HepG2 (cell line): Measurements from ENCODE around the gene SLC39A1. TPM values are rescaled to one million over a fixed set of nuclear protein-coding genes. Genes with fewer than 3 reads are reported as not detected.
A peak's percentile ranks its signal among the peaks of the same experiment; 100 is the strongest.

ENCODE experiments used
- HDAC1 ChIP-seq: sonication (generic); formaldehyde crosslinking; IDR thresholded peaks from 2 replicates; pipeline ENCODE4 v1.5.1; 2020; ENCODE audit warnings: mild to moderate bottlenecking, missing genetic modification reagents
- MAF1 ChIP-seq: sonication (generic); formaldehyde crosslinking; IDR thresholded peaks from 2 replicates; pipeline ENCODE4 v1.5.0; 2020; ENCODE audit warnings: missing genetic modification reagents, borderline replicate concordance
- MED13 ChIP-seq: sonication (generic); formaldehyde crosslinking; IDR thresholded peaks from 2 replicates; pipeline ENCODE4 v1.5.0; 2020; ENCODE audit warnings: missing genetic modification reagents
- POLR2A ChIP-seq, 2 experiments: IDR thresholded peaks; 2 replicates each; pipeline ENCODE4 v1.6.1; 2011; ENCODE audit warnings: low read depth in 2 of 2, low read length in 2 of 2, mild to moderate bottlenecking in 1 of 2, moderate library complexity in 1 of 2; ENCODE audit not compliant: insufficient read depth in 1 of 2
- SMARCC2 ChIP-seq: fragments of 450-650 bp; IDR thresholded peaks from 2 replicates; pipeline ENCODE4 v1.6.1; 2017; ENCODE audit warnings: antibody characterized with exemption, mild to moderate bottlenecking
- SRSF4 ChIP-seq: fragments of 200-400 bp; formaldehyde crosslinking; IDR thresholded peaks from one replicate; pipeline ENCODE4 v1.6.1; 2018; ENCODE audit warnings: mild to moderate bottlenecking, low read depth, low read length, moderate library complexity; ENCODE audit not compliant: poor library complexity, severe bottlenecking
- TAF1 ChIP-seq: sonication (generic); formaldehyde crosslinking; IDR thresholded peaks from 2 replicates; pipeline ENCODE4 v1.4.0; 2020; ENCODE audit warnings: missing genetic modification reagents
- THAP11 ChIP-seq: IDR thresholded peaks from 2 replicates; pipeline ENCODE4 v1.6.1; 2016; ENCODE audit warnings: missing biosample characterization, missing genetic modification reagents
- ZFYVE20 ChIP-seq: sonication (generic); formaldehyde crosslinking; IDR thresholded peaks from 2 replicates; pipeline ENCODE4 v1.8.0; 2023; ENCODE audit warnings: low read depth, mild to moderate bottlenecking, moderate library complexity, missing genetic modification reagents, borderline replicate concordance
- ZNF354B ChIP-seq: sonication (generic); formaldehyde crosslinking; IDR thresholded peaks from 2 replicates; pipeline ENCODE4 v1.8.0; 2022; ENCODE audit warnings: mild to moderate bottlenecking, missing genetic modification reagents
- ZNF563 ChIP-seq: sonication (generic); formaldehyde crosslinking; IDR thresholded peaks from 2 replicates; pipeline ENCODE4 v1.8.0; 2022; ENCODE audit warnings: mild to moderate bottlenecking, moderate library complexity, missing genetic modification reagents
- ZNF570 ChIP-seq: sonication (generic); formaldehyde crosslinking; IDR thresholded peaks from 2 replicates; pipeline ENCODE4 v1.4.0; 2020; ENCODE audit warnings: mild to moderate bottlenecking, missing genetic modification reagents, borderline replicate concordance
- ZNF660 ChIP-seq: sonication (generic); formaldehyde crosslinking; IDR thresholded peaks from 2 replicates; pipeline ENCODE4 v1.5.1; 2020; ENCODE audit warnings: mild to moderate bottlenecking, low read depth, missing genetic modification reagents, borderline replicate concordance
- polyA plus RNA-seq, 8 experiments: library from polyadenylated mRNA; depleted of rRNA in 3 of 8; stranded (reverse) in 7 of 8; unstranded in 1 of 8; fragments of >200 nt; fragmentation: Illumina TruSeq in 4 of 8; extraction: Trizol in 4 of 8; gene quantifications; 2 replicates each; pipeline versions ENCODE4 v1.2.1 to v1.2.3, GENCODE V29; 2011 to 2016; ENCODE audit warnings: low read depth in 4 of 8, missing spikeins in 1 of 8, mixed read lengths in 1 of 8; ENCODE audit not compliant: insufficient read depth in 1 of 8
- total RNA-seq, 5 experiments: library from RNA; depleted of rRNA; stranded (reverse); fragments of >200 nt; fragmentation: Illumina TruSeq; extraction: Trizol; gene quantifications; 2 replicates each; pipeline ENCODE4 v1.2.3, GENCODE V29; 2016; ENCODE audit warnings: low read depth in 1 of 5
- TF ChIP-seq, protein P1 (sequence below): sonication (generic); formaldehyde crosslinking; IDR thresholded peaks from 2 replicates; pipeline ENCODE4 v1.8.1; 2023; ENCODE audit warnings: missing genetic modification reagents, mild to moderate bottlenecking, borderline replicate concordance
- TF ChIP-seq, protein P2 (sequence below): sonication (generic); formaldehyde crosslinking; IDR thresholded peaks from 2 replicates; pipeline ENCODE4 v1.4.0; 2020; ENCODE audit warnings: mild to moderate bottlenecking, missing genetic modification reagents, borderline replicate concordance
- TF ChIP-seq, protein P3 (sequence below): sonication (generic); formaldehyde crosslinking; IDR thresholded peaks from 2 replicates; pipeline ENCODE4 v1.5.1; 2020; ENCODE audit warnings: mild to moderate bottlenecking, missing genetic modification reagents, moderate library complexity
- TF ChIP-seq, protein P4 (sequence below): sonication (generic); formaldehyde crosslinking; IDR thresholded peaks from 2 replicates; pipeline ENCODE4 v1.9.0; 2021; ENCODE audit warnings: missing genetic modification reagents, borderline replicate concordance
- TF ChIP-seq, protein P5 (sequence below): conservative IDR thresholded peaks from 2 replicates; pipeline ENCODE4 v1.6.1; 2018; ENCODE audit warnings: missing genetic modification reagents

SLC39A1 gene
- total and polyA plus RNA-seq, 2 of the 13 experiments (the other 11 are each of a cell fraction or from before 2014, with no cell fraction given): 71.2 to 78.4 TPM

DNA sequence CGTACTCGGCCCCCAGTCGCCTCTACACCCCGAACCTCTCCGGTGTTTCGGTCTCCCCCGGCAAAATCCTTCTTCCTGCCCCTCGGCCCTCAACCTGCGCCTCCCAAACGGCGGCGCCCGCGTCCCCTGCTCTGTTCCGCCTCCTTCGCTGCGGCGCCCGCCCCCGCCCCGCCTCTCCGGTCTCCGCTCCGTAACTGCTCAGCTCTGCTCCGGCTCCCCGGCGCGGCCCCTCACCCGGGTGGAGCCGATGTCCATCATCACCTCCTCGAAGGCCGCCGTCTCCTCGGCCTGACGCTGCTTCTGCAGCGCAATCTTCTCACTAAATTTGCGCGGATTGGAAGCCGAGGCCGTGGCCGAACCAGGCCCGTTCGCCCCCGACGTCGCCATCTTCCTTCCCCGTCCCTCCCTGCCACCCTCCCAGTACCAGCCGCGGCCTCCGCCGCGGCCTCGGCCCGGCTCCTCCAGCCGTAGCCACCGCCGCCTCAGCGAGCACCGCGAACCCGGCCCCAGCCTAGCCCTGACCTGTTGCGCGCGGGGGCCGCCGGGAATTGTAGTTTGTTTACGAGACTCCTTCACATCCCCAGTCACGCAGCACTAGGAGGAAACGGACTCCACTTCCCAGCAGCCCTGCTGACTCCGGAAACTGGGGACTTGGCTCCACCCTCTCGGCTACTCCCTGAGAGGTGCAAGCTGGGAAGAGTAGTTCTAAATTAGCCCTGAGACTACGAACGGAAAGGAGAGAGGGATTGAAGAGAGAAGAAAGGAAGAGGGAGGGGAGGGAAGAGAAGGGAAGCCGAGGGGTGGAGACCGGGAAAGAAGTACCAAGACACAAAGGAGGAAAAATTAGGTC, 5.0 kb downstream of the SLC39A1 start, which contains the start of gene CRTC2 (continued):
- TF ChIP-seq POLR2A (IDR thresholded peaks at IDR 0.05; ENCODE audit: insufficient read depth in 1 of 2, low read depth in 2 of 2, low read length in 2 of 2) (peak in 1 of 2 experiments; percentile 71; a peak in 3 of 4 replicates), ZNF660 (CRISPR knock-in tag) (0 out of 2 replicates have a peak, but pooled peaks have one; percentile 58), TAF1 (CRISPR knock-in tag) (peak; percentile 73), ZNF570 (CRISPR knock-in tag) (no peak), MED13 (peak; percentile 74; the same call in 1 of the 2 replicates), THAP11 (CRISPR knock-in tag) (peak; percentile 98), MAF1 (CRISPR knock-in tag) (peak; percentile 75; the same call in 1 of the 2 replicates), ZFYVE20 (CRISPR knock-in tag) (no peak), ZNF563 (CRISPR knock-in tag) (peak; percentile 93), SMARCC2 (no peak), ZNF354B (0 out of 2 replicates have a peak, but pooled peaks have one; percentile 39), HDAC1 (peak; percentile 83), SRSF4 (no peak)
- TF ChIP-seq, protein P1, sequence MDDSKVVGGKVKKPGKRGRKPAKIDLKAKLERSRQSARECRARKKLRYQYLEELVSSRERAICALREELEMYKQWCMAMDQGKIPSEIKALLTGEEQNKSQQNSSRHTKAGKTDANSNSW: no peak
- TF ChIP-seq, protein P2, sequence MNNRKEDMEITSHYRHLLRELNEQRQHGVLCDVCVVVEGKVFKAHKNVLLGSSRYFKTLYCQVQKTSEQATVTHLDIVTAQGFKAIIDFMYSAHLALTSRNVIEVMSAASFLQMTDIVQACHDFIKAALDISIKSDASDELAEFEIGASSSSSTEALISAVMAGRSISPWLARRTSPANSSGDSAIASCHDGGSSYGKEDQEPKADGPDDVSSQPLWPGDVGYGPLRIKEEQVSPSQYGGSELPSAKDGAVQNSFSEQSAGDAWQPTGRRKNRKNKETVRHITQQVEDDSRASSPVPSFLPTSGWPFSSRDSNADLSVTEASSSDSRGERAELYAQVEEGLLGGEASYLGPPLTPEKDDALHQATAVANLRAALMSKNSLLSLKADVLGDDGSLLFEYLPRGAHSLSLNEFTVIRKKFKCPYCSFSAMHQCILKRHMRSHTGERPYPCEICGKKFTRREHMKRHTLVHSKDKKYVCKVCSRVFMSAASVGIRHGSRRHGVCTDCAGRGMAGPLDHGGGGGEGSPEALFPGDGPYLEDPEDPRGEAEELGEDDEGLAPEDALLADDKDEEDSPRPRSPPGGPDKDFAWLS: no peak
- TF ChIP-seq, protein P3, sequence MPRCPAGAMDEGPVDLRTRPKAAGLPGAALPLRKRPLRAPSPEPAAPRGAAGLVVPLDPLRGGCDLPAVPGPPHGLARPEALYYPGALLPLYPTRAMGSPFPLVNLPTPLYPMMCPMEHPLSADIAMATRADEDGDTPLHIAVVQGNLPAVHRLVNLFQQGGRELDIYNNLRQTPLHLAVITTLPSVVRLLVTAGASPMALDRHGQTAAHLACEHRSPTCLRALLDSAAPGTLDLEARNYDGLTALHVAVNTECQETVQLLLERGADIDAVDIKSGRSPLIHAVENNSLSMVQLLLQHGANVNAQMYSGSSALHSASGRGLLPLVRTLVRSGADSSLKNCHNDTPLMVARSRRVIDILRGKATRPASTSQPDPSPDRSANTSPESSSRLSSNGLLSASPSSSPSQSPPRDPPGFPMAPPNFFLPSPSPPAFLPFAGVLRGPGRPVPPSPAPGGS (CRISPR knock-in tag): peak; percentile 60; the same call in 1 of the 2 replicates
- TF ChIP-seq, protein P4, sequence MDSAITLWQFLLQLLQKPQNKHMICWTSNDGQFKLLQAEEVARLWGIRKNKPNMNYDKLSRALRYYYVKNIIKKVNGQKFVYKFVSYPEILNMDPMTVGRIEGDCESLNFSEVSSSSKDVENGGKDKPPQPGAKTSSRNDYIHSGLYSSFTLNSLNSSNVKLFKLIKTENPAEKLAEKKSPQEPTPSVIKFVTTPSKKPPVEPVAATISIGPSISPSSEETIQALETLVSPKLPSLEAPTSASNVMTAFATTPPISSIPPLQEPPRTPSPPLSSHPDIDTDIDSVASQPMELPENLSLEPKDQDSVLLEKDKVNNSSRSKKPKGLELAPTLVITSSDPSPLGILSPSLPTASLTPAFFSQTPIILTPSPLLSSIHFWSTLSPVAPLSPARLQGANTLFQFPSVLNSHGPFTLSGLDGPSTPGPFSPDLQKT (CRISPR knock-in tag): peak; percentile 45
- TF ChIP-seq, protein P5, sequence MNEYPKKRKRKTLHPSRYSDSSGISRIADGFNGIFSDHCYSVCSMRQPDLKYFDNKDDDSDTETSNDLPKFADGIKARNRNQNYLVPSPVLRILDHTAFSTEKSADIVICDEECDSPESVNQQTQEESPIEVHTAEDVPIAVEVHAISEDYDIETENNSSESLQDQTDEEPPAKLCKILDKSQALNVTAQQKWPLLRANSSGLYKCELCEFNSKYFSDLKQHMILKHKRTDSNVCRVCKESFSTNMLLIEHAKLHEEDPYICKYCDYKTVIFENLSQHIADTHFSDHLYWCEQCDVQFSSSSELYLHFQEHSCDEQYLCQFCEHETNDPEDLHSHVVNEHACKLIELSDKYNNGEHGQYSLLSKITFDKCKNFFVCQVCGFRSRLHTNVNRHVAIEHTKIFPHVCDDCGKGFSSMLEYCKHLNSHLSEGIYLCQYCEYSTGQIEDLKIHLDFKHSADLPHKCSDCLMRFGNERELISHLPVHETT (CRISPR knock-in tag): 0 out of 2 replicates have a peak, but pooled peaks have one; percentile 53
